CD14-positive monocyte (primary cell): ENCODE results near the gene GOLPH3L. TPM values are rescaled to one million over a fixed set of nuclear protein-coding genes. Genes with fewer than 3 reads are reported as not detected.
A peak's percentile ranks its signal among the peaks of the same experiment; 100 is the strongest.
"Not testable (repeated sequence)": the region's sequence is repeated elsewhere in the genome, so short reads cannot be mapped to it uniquely, and the experiment has no call there.

ENCODE experiments used
- DNase-seq, 3 donors: peaks; one replicate each; pipeline ENCODE4 v3.0.0-alpha.2; 2011 to 2022
- H2AFZ ChIP-seq: 2 replicates; pipeline ENCODE4 v1.6.0; 2012; ENCODE audit warnings: mild to moderate bottlenecking, low read depth, low read length, inconsistent platforms; ENCODE audit not compliant: insufficient read depth, poor library complexity, severe bottlenecking
- H3K27ac ChIP-seq, 2 donors: 1 replicate in 1 of 2; 2 replicates in 1 of 2; pipeline ENCODE4 v1.5.1; 2012 to 2013; ENCODE audit warnings: low read length in 2 of 2, control low read depth in 1 of 2, inconsistent platforms in 1 of 2, low read depth in 1 of 2, mild to moderate bottlenecking in 1 of 2
- H3K27me3 ChIP-seq, 2 donors: one replicate each; pipeline versions ENCODE4 v1.6.0 to v1.6.1; 2011 to 2013; ENCODE audit warnings: low read length in 2 of 2; ENCODE audit not compliant: control insufficient read depth in 2 of 2, insufficient read depth in 2 of 2
- H3K36me3 ChIP-seq, 2 donors: replicated peaks in 1 of 2; 1 replicate in 1 of 2; 2 replicates in 1 of 2; pipeline versions ENCODE4 v1.5.1 to v1.6.1; 2012 to 2013; ENCODE audit warnings: low read length in 2 of 2, control low read depth in 1 of 2, inconsistent platforms in 1 of 2, mild to moderate bottlenecking in 1 of 2; ENCODE audit not compliant: insufficient read depth in 2 of 2, control insufficient read depth in 1 of 2
- H3K4me1 ChIP-seq, 2 donors: 1 replicate in 1 of 2; 2 replicates in 1 of 2; pipeline versions ENCODE4 v1.5.1 to v1.6.1; 2012 to 2013; ENCODE audit warnings: low read length in 2 of 2, control low read depth in 1 of 2, inconsistent platforms in 1 of 2, mild to moderate bottlenecking in 1 of 2, moderate library complexity in 1 of 2; ENCODE audit not compliant: insufficient read depth in 2 of 2, control insufficient read depth in 1 of 2
- H3K4me2 ChIP-seq: replicated peaks from 2 replicates; pipeline ENCODE3; 2012; ENCODE audit warnings: low read length, moderate library complexity, mild to moderate bottlenecking; ENCODE audit not compliant: poor library complexity, severe bottlenecking; ENCODE audit errors: extremely low read depth
- H3K4me3 ChIP-seq, 3 experiments: fragments of 200-600 bp in 1 of 3; sonication (generic) in 1 of 3; replicated peaks in 1 of 3; 1 replicate in 2 of 3; 2 replicates in 1 of 3; pipeline ENCODE4 v1.5.1; 2011 to 2013; ENCODE audit warnings: low read length in 3 of 3, mild to moderate bottlenecking in 3 of 3, control low read depth in 2 of 3, low read depth in 2 of 3, inconsistent platforms in 1 of 3, moderate library complexity in 1 of 3
- H3K79me2 ChIP-seq: 2 replicates; pipeline ENCODE4 v1.6.0; 2012; ENCODE audit warnings: mild to moderate bottlenecking, control low read depth, inconsistent platforms, low read length, moderate library complexity; ENCODE audit not compliant: insufficient read depth
- H3K9ac ChIP-seq: 2 replicates; pipeline ENCODE4 v1.6.0; 2017; ENCODE audit warnings: low read length, mild to moderate bottlenecking; ENCODE audit not compliant: insufficient read depth, poor library complexity, severe bottlenecking
- H3K9me3 ChIP-seq, 2 donors: replicated peaks in 1 of 2; 1 replicate in 1 of 2; 2 replicates in 1 of 2; pipeline versions ENCODE4 v1.5.1 to v1.6.1; 2012 to 2013; ENCODE audit warnings: low read length in 2 of 2, control low read depth in 1 of 2; ENCODE audit not compliant: control insufficient read depth in 1 of 2, insufficient read depth in 1 of 2
- H4K20me1 ChIP-seq: 2 replicates; pipeline ENCODE4 v1.6.0; 2012; ENCODE audit warnings: mild to moderate bottlenecking, low read length, control low read depth, moderate library complexity; ENCODE audit not compliant: insufficient read depth
- H3K27ac Mint-ChIP-seq, 7 donors: one replicate each; pipeline ENCODE4 v1.8.0; 2020; ENCODE audit warnings: mild to moderate bottlenecking in 7 of 7, mixed read lengths in 7 of 7, moderate library complexity in 6 of 7, inconsistent platforms in 2 of 7
- H3K27me3 Mint-ChIP-seq, 3 donors: one replicate each; pipeline ENCODE4 v1.8.0; 2021 to 2022; ENCODE audit warnings: low read depth in 3 of 3, mild to moderate bottlenecking in 3 of 3, mixed read lengths in 3 of 3, moderate library complexity in 3 of 3, inconsistent platforms in 1 of 3
- H3K36me3 Mint-ChIP-seq, 2 donors: one replicate each; pipeline ENCODE4 v1.8.0; 2020; ENCODE audit warnings: mixed read lengths in 2 of 2, inconsistent platforms in 1 of 2, mild to moderate bottlenecking in 1 of 2
- H3K4me1 Mint-ChIP-seq: one replicate; pipeline ENCODE4 v1.8.0; 2020; ENCODE audit warnings: mild to moderate bottlenecking, mixed read lengths
- H3K4me3 Mint-ChIP-seq, 2 donors: one replicate each; pipeline ENCODE4 v1.8.0; 2020; ENCODE audit warnings: mild to moderate bottlenecking in 2 of 2, mixed read lengths in 2 of 2, moderate library complexity in 1 of 2
- H3K9me3 Mint-ChIP-seq, 7 donors: one replicate each; pipeline ENCODE4 v1.8.0; 2020 to 2022; ENCODE audit warnings: mixed read lengths in 7 of 7, mild to moderate bottlenecking in 6 of 7, moderate library complexity in 6 of 7, inconsistent platforms in 2 of 7
- CTCF ChIP-seq: fragments of 200-600 bp; IDR thresholded peaks from one replicate; pipeline ENCODE4 v1.8.0; 2022; ENCODE audit warnings: antibody characterized with exemption, mild to moderate bottlenecking
- WGBS: methylation state at CpG from one replicate; pipeline ENCODE4 v1.1.5; 2013; ENCODE audit warnings: missing lambda C conversion rate; ENCODE audit not compliant: insufficient coverage; 5-methylcytosine and 5-hydroxymethylcytosine counted together
- intact Hi-C, 2 donors: fragments of 100-400 bp; cut with micrococcal nuclease; formaldehyde crosslinking; loops; one replicate each; pipeline versions ENCODE4 v1.15.0 to v1.15.1; 2023
- polyA plus RNA-seq, 3 donors: library from polyadenylated mRNA; depleted of rRNA in 1 of 3; unstranded in 2 of 3; stranded (reverse) in 1 of 3; fragments of 300-500 nt in 2 of 3; fragments of >200 nt in 1 of 3; fragmentation: Illumina TruSeq in 2 of 3; gene quantifications; 1 replicate in 2 of 3; 2 replicates in 1 of 3; pipeline ENCODE4 v1.2.3, GENCODE V29; 2012 to 2021

GOLPH3L gene
- polyA plus RNA-seq, 3 donors, result 1.5 to 9.7 (median 4.7) TPM

DNA sequence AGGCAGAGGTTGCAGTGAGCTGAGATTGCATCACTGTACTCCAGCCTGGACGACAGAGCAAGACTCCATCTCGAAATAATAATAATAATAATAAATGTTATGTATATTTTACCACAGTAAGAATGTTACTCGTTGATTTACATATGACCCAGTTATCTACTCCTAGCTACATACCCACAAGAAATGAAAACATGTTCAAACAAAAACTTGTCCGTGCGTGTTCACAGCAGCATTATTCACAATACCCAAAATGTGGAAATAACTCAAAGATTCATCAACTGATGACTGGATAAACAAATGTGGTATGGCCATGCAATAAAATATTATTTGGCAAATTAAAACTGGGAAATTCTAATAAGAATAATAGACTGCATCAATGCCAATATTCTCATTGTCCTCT is 35.8 kb downstream of the GOLPH3L start:
- Histone ChIP-seq H4K20me1 (no peaks in the 10 kb centered on the region), H3K27ac (no peak overlapping the region)

DNA sequence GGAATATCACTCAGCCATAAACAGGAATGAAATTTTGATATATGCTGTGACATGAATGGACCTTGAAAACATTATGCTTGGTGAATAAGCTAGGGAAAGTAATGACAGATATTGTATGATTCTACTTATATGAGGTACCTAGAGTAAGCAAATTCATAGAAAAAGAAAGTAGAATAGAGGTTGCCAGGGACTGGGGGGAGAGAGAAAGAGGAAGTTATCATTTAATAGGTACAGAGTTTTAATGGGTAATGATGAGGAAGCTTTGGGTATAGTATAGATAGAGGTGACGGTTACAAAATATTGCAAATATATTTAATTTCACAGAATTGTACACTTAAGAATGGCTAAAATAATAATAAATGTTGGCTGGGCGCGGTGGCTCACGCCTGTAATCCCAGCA is 36.4 kb downstream of the GOLPH3L start:
- H3K4me2 ChIP-seq, result no peak overlapping the region
- no peaks in the 10 kb centered on the region for H3K27me3 ChIP-seq
- H3K27ac ChIP-seq, result no peak overlapping the region
- H3K4me1 ChIP-seq, result no peaks in the 10 kb centered on the region
- H3K9me3 ChIP-seq, result no peaks in the 10 kb centered on the region
- no peak overlapping the region for H3K4me3 ChIP-seq
- peaks cover 0 to 2% (median 0%) of the 10 kb centered on the region in 7 donors for H3K9me3 Mint-ChIP-seq
- peaks cover 35 to 38% of the 10 kb centered on the region in 2 donors for H3K36me3 Mint-ChIP-seq
- peak overlapping the region in 1 of 7 donors; percentile 62 for H3K27ac Mint-ChIP-seq
- 100% methylated on average over 3 of the region's 4 CpGs for WGBS
- H3K79me2 ChIP-seq, result no peaks in the 10 kb centered on the region
- no peaks in the 10 kb centered on the region for H3K27me3 Mint-ChIP-seq
- peaks cover 12 to 28% of the 10 kb centered on the region in 2 donors for H3K36me3 ChIP-seq
- no peak overlapping the region for H3K9ac ChIP-seq
- no peak for DNase-seq
- H3K4me3 Mint-ChIP-seq, result no peak overlapping the region
- intact Hi-C loops, result no loop called here
- H2AFZ ChIP-seq, result no peak overlapping the region
- no peak for TF ChIP-seq CTCF
- H3K4me1 Mint-ChIP-seq, result peaks cover 4% of the 10 kb centered on the region
- no peaks in the 10 kb centered on the region for H4K20me1 ChIP-seq

More for the DNA sequence above, 35.8 kb downstream of the GOLPH3L start:
- Histone ChIP-seq H3K4me1 (no peaks in the 10 kb centered on the region), H3K79me2 (no peaks in the 10 kb centered on the region), H3K36me3 (peaks cover 12 to 28% of the 10 kb centered on the region in 2 donors), H3K4me3 (no peak overlapping the region), H3K9me3 (no peaks in the 10 kb centered on the region), H2AFZ (no peak overlapping the region), H3K27me3 (no peaks in the 10 kb centered on the region), H3K9ac (no peak overlapping the region), H3K4me2 (no peak overlapping the region)
- intact Hi-C loops, result no loop called here
- Mint-ChIP-seq H3K9me3 (peaks cover 0 to 2% (median 0%) of the 10 kb centered on the region in 7 donors), H3K4me3 (no peak overlapping the region), H3K4me1 (peaks cover 4% of the 10 kb centered on the region), H3K27ac (no peak overlapping the region), H3K36me3 (peaks cover 32 to 41% of the 10 kb centered on the region in 2 donors), H3K27me3 (no peaks in the 10 kb centered on the region)
- DNase-seq, result no peak
- WGBS, result no CpG with 5 or more reads among the region's 5 CpGs
- no peak for TF ChIP-seq CTCF

GRCh38 chr1:150657064-150657463 is 39.9 kb downstream of the GOLPH3L start:
- H3K4me1 Mint-ChIP-seq, H4K20me1 ChIP-seq, H3K4me1 ChIP-seq, H3K4me3 ChIP-seq, H3K9me3 Mint-ChIP-seq, H3K4me3 Mint-ChIP-seq, H3K9me3 ChIP-seq, H3K9ac ChIP-seq, DNase-seq, H2AFZ ChIP-seq, H3K27me3 Mint-ChIP-seq, H3K4me2 ChIP-seq, H3K27ac ChIP-seq, H3K79me2 ChIP-seq, H3K27ac Mint-ChIP-seq, intact Hi-C loops, H3K27me3 ChIP-seq: not testable (repeated sequence)
- peaks cover 32 to 40% of the 10 kb centered on the region in 2 donors for H3K36me3 Mint-ChIP-seq
- H3K36me3 ChIP-seq, result peaks cover 12 to 21% of the 10 kb centered on the region in 2 donors
- 96% methylated on average over 3 of the region's 4 CpGs for WGBS
